ENCODE measurements around the gene EIF1B. TPM values are rescaled to one million over a fixed set of nuclear protein-coding genes. Genes with fewer than 3 reads are reported as not detected.

Gene EIF1B
- total RNA-seq, 2 donors from 2014 or later: 15.0 to 38.2 TPM

- DNase-seq (ENCODE audit: low spot score) (no peak), ATAC-seq (ENCODE audit: insufficient number of reproducible peaks, low FRiP score, low read depth) (peak; percentile 1)
- Histone ChIP-seq H3K27ac (peak overlapping the region; percentile 46 to 100), H3K36me3 (peaks cover 10% of the 10 kb centered on the region), H3K4me3 (peak overlapping the region; percentile 98), H3K4me1 (ENCODE audit: control insufficient read depth in 1 of 2, low read depth in 2 of 2) (peaks cover 16 to 32% of the 10 kb centered on the region in 2 donors), H3K9me3 (no peaks in the 10 kb centered on the region), H3K27me3 (replicated peaks; ENCODE audit: insufficient read depth) (no peaks in the 10 kb centered on the region)
- TF ChIP-seq CTCF (IDR thresholded peaks at IDR 0.05): no peak
Observed at GRCh38 chr3:40308725-40309417, 636 bp upstream of the EIF1B start.

- no peaks in the 10 kb centered on the region for H3K27me3 ChIP-seq (replicated peaks; ENCODE audit: insufficient read depth)
- DNase-seq (ENCODE audit: low spot score) (no peak), ATAC-seq (ENCODE audit: insufficient number of reproducible peaks, low FRiP score, low read depth) (peak; percentile 27)
- H3K36me3 ChIP-seq: peaks cover 10% of the 10 kb centered on the region
- peak overlapping the region; percentile 98 to 100 for H3K27ac ChIP-seq
- peaks cover 16 to 32% of the 10 kb centered on the region in 2 donors for H3K4me1 ChIP-seq (ENCODE audit: control insufficient read depth in 1 of 2, low read depth in 2 of 2)
- TF ChIP-seq CTCF (IDR thresholded peaks at IDR 0.05): no peak
- peak overlapping the region; percentile 98 for H3K4me3 ChIP-seq
- no peaks in the 10 kb centered on the region for H3K9me3 ChIP-seq
Observed at GRCh38 chr3:40309925-40310695, 603 bp downstream of the EIF1B start.

GRCh38 chr3:40310705-40311104, 1.2 kb downstream of the EIF1B start:
- TF ChIP-seq CTCF (IDR thresholded peaks at IDR 0.05): no peak
- ATAC-seq (ENCODE audit: insufficient number of reproducible peaks, low FRiP score, low read depth): no peak
- H3K4me3 ChIP-seq: peak overlapping the region; percentile 98
- H3K27ac ChIP-seq: peak overlapping the region; percentile 98 to 100
- no peak for DNase-seq (ENCODE audit: low spot score)
- peaks cover 16 to 32% of the 10 kb centered on the region in 2 donors for H3K4me1 ChIP-seq (ENCODE audit: control insufficient read depth in 1 of 2, low read depth in 2 of 2)
- no peaks in the 10 kb centered on the region for H3K27me3 ChIP-seq (replicated peaks; ENCODE audit: insufficient read depth)
- H3K9me3 ChIP-seq: no peaks in the 10 kb centered on the region
- peaks cover 10% of the 10 kb centered on the region for H3K36me3 ChIP-seq

GRCh38 chr3:40312661-40313226, 3.2 kb downstream of the EIF1B start:
- Histone ChIP-seq H3K27me3 (replicated peaks; ENCODE audit: insufficient read depth) (no peaks in the 10 kb centered on the region), H3K27ac (no peak overlapping the region), H3K4me1 (ENCODE audit: control insufficient read depth in 1 of 2, low read depth in 2 of 2) (peaks cover 16 to 32% of the 10 kb centered on the region in 2 donors), H3K4me3 (no peak overlapping the region), H3K36me3 (peaks cover 10% of the 10 kb centered on the region), H3K9me3 (no peaks in the 10 kb centered on the region)
- DNase-seq (ENCODE audit: low spot score): no peak
- TF ChIP-seq CTCF (IDR thresholded peaks at IDR 0.05): no peak
- ATAC-seq (ENCODE audit: insufficient number of reproducible peaks, low FRiP score, low read depth): no peak

Data from thoracic aorta (tissue), 2 donors.